ENCODE data around the gene LINGO1. TPM values are rescaled to one million over a fixed set of nuclear protein-coding genes. Genes with fewer than 3 reads are reported as not detected.

LINGO1 gene
- not detected in 2 replicates for total RNA-seq

- intact Hi-C loops (cut with micrococcal nuclease): no loop called here
Measured at GRCh38 chr15:77632534-77633133, at the start of gene LINGO1. TSS of gene LINGO1 (minus strand) at chr15:77632912. CDS start at chr15:77632315, 597 bp downstream.

GRCh38 chr15:77681362-77681761 is 48.6 kb upstream of the LINGO1 start:
- intact Hi-C loops (cut with micrococcal nuclease): no loop called here

- intact Hi-C loops (cut with micrococcal nuclease): no loop called here
Measured at GRCh38 chr15:77676569-77677375, 44.1 kb upstream of the LINGO1 start.

GRCh38 chr15:77675806-77676415 is 43.2 kb upstream of the LINGO1 start:
- intact Hi-C loops (cut with micrococcal nuclease): no loop called here

GRCh38 chr15:77674327-77674726 is 41.6 kb upstream of the LINGO1 start:
- intact Hi-C loops (cut with micrococcal nuclease): no loop called here

- intact Hi-C loops (cut with micrococcal nuclease): no loop called here
Measured at GRCh38 chr15:77673866-77674265, 41.2 kb upstream of the LINGO1 start.

- intact Hi-C loops (cut with micrococcal nuclease): no loop called here
Measured at GRCh38 chr15:77672135-77672534, 39.4 kb upstream of the LINGO1 start.

GRCh38 chr15:77671362-77672056 is 38.8 kb upstream of the LINGO1 start:
- intact Hi-C loops (cut with micrococcal nuclease): no loop called here

- intact Hi-C loops (cut with micrococcal nuclease): no loop called here
Measured at GRCh38 chr15:77670558-77671361, 38.0 kb upstream of the LINGO1 start.

GRCh38 chr15:77669896-77670295 is 37.2 kb upstream of the LINGO1 start:
- intact Hi-C loops (cut with micrococcal nuclease): no loop called here

GRCh38 chr15:77667338-77668234 is 34.9 kb upstream of the LINGO1 start:
- intact Hi-C loops (cut with micrococcal nuclease): no loop called here

- intact Hi-C loops (cut with micrococcal nuclease): no loop called here
Measured at GRCh38 chr15:77666296-77666660, 33.6 kb upstream of the LINGO1 start.

GRCh38 chr15:77665530-77666295 is 33.0 kb upstream of the LINGO1 start:
- intact Hi-C loops (cut with micrococcal nuclease): no loop called here

- intact Hi-C loops (cut with micrococcal nuclease): no loop called here
Measured at GRCh38 chr15:77664428-77664827, 31.7 kb upstream of the LINGO1 start.

GRCh38 chr15:77663256-77663655 is 30.5 kb upstream of the LINGO1 start:
- intact Hi-C loops (cut with micrococcal nuclease): no loop called here

GRCh38 chr15:77659350-77660321 is 26.9 kb upstream of the LINGO1 start:
- intact Hi-C loops (cut with micrococcal nuclease): no loop called here

GRCh38 chr15:77658304-77658703 is 25.6 kb upstream of the LINGO1 start:
- intact Hi-C loops (cut with micrococcal nuclease): no loop called here

- intact Hi-C loops (cut with micrococcal nuclease): no loop called here
Measured at GRCh38 chr15:77657634-77658238, 25.0 kb upstream of the LINGO1 start.

Data from T-helper 1 cell treated with Interleukin-12 subunit alpha and Interleukin-12 subunit beta and Interleukin-4 antibody, amounts not matched to agents 30 ng/mL and 1 ng/mL, for 36 hours (primary cell).